CMK (cell line): ENCODE results near the gene SMIM41.

Source experiments
- DNase-seq: peaks from one replicate; pipeline ENCODE4 v3.0.0-alpha.2; 2010; ENCODE audit warnings: low read depth

SMIM41 gene

DNA sequence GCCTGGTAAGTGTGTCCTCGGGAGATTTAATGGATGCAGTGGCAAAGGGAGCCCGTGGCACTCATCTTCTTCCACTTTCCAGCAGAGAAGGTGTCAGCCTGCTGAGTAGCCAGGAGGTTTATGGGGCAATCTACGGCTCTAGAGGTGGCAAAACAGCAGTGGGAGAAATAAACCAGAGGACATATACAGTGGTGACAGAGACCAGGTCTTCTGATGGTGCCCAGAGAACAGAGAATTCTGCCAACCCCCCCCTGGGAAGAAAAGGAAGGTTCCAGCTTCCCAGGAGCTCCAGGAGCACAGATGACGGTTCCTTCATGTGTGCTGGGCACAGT is 43.0 kb downstream of the SMIM41 start:
- DNase-seq = no peak

DNA sequence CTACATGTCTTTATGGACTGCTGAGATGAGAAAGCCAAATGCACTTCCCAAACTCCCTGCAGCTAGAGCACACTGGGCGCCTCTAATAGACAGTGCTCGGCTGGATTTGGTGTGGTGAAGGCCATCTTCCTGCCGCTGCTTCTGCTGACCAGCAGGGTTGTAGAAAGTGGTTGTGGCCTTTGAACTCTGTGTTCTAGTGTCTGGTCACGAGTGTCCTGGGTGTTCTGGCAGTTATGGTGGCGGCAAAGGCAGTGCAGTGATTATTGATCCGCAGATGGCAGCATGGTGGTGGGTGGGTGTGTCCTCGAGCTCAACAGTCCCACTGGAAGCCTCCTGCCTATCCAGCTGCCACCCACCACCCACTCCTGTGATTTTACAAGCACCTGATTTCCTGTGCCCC is 43.4 kb downstream of the SMIM41 start:
- no peak for DNase-seq

DNA sequence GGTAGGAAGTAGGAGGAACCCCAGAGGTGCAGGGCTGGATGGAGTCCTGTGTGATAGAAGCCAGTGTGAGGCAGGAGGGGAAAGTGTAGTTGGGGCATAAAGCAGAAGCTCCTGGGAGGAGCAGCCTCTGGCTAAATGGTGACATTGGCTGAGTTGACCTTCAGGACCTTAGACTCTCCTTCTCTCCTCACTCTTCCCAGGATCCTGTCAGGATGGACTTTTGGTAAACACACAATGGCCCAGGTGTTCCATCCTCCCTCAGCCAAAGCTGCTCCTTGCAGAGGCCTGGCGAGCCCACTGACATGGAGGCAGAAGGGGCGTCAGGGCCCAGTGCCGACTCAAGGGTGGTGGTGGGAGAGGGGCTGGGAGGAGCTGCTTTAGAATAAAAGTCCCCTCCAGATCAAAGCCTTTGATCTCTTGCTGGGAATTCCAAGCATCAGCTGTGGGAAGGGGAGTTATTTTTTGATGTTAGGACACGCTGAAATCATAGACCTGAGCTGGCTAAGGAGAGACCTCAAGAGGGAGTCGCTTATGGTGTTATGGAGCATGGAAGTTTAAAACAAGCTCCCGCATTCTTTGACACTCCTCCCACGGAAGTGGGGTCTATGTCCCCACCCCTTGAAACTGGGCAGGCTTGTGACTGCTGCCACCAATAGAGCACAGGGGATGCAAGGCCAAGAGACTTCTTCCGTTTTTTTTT is 44.1 kb downstream of the SMIM41 start:
- DNase-seq = no peak

DNA sequence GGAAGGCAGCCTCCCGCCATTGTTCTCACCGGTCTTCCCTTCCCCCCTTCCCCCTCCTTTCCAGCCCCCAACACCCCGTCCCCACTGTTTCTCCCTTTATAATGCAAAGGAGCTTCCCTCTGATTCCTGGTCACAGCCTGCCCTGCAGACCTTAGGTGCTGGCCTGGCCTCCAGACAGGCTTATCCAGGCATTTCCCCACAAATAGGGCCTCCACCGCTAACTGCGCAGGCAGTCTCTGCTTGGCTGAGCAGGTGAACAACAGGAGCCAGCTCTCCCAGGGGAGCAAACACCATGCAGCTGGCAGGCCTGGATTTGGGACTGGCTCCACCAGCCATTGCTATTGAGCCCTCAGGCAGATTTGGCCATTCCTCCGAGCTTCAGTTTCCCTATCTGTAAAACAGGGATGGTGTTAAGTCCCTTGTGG is 46.0 kb downstream of the SMIM41 start:
- DNase-seq = no peak

DNA sequence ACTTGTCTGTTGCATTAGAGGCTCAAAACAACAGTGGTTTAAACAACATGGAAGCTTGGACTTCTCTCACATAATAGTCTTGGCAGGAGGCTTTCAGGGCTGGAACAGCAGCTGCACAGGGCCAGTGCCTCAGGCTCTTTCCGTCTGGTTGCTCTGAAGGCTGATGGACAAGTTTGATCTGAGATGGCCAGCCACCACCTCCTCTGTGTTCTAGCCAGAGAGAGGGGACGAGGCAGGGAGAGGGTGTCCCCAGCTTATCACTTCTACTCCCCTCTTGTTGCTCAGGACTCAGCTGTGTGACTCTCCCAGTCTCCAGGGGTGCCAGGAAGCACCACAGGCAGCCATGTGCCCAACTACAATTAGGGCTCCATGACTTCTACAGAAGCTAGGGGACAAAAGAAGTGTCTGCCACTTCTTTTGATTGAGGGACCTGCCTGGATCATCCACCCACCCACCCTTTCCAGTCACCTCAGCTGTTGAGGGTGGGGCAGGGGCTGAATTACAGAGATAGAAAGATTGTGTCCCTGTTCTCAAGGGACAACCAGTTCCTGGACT is 46.6 kb downstream of the SMIM41 start:
- DNase-seq = no peak

DNA sequence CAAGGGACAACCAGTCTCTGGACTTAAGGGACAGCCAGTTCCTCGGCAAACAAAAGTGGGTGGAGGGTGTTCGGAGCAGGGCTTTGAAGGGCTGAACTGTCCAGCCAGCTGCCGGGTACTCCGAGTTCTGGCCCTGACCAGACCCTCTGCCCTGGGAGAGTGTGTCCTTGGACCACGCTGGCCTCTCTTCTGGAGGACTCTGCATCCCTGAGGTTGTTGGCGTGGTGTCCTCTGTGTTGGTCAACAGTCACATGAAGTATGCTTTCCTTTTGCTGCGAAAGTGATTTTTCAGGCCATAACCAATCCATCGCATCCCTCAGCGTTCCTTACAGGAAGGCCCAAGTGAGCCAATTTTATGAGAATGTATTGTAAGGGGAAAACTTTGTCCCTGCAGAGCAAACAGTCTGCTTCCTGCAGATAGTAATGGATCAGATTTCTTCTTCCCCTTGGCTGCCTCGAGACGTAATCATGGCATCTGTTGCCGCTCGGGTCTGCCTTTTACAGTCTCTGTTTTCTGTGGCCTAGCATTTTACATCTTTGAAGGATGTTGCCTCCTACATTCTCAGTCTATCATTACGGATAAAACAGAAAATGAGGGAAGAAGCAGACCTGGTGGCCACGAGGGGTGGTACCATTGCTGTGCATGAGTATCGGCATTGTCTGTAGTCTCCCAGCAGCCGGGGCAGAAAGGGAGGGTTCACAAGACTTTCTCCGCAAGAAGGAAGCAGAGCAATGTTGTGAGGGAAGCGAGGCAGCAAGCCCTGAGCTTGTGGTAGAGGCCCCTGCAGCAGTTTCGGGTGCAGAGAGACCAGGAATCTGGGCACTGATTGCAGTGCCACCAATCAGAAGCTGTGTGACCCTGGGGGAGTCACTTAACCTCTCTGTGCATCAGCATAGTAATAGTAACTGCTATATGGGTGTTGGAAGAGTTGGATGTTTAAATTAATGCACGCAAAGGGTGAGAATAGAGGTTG is 47.4 kb downstream of the SMIM41 start:
- DNase-seq = peak; percentile 54

DNA sequence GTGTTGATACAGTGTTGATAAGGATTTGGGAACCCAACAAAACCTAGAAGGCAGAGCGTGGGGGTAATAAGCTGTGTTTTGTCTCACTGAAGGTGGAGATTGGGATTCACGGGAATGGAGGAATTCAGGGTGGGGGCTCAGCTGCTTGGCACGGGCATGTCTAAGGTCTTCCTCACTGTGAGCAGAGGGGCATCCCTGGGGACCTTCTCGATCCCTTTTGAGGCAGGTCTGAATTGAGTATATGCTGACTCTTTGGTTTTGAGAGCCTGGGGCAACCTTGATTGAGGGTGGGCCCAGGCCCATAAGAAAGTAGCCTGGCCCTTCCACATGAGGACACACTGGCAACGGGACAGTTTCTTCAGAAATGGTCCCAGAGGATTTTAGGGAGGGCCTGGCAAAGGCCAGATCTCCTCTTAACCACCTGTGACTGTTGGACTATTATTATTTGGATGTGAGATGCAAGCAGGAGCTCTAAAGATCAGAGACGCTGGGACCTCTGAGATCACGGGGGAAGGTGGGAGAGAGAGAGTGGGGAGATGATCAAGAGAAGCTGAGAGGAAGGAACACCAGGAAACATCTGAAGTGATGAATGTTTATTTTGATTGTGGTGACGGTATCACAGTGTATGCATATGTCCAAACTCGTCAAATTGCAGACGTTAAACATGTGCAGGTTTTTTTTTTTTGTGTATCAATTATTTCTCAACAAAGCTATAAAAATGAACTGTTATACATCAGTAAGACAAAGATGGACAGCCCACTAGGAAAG is 48.4 kb downstream of the SMIM41 start:
- DNase-seq = no peak

DNA sequence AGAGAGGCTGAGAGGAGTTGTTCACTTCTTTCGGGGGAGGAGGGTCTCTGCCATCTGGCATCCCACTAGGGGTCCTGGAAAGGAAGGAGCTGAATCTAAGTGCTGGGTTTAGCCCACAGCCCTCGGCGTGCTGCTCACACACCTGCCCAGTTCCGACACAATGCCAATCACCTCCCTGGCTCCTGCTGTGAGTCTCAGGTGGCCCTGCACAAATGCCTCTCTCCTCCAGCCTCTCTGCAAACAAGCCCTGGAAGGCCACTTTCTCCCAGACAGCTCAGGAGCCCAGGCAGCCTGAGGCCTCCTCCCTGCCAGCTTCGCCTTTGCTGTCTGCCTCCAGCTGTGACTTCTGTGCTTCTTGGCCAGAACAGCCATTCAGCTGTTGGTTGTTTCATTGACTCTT is 51.2 kb downstream of the SMIM41 start:
- DNase-seq = no peak

DNA sequence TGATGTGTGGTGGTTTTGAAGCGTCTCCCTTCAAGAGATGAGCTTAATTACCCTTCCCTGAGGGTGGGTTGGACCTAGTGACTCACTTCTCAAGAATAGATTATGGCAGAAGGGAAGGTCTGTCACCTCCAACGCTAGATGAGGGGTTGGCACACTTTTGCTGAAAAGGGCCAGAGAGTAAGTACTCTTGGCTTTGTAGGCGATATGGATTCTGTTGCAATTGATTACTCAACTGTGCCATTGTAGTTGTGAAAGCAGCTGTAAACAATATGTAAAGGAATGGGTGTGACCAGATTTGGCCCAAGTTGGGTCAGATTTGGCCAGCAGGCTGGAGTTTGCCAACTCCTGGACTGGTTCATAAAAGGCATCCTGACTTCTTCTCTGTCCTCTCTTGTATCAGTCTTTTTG is 53.3 kb downstream of the SMIM41 start:
- DNase-seq = no peak

DNA sequence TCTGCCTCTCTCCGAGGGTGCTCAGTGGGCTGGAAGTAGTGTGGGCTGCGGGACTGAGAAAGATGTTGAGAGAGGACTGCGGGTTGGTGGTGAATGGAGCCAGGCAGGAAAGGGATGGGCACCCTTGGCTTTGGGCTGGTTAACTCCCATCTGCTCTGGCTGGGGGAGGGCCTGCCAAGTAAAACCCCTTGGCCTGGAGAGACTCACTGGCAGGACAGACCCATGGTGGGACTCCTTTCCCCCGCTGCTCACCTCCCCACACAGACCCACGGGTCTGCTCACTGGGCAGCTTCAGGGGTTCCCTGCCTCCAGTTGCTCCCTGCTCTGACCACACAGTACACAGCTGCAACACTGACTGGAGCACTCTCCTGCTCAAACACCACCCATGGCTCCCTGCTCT is 58.2 kb downstream of the SMIM41 start:
- no peak for DNase-seq

DNA sequence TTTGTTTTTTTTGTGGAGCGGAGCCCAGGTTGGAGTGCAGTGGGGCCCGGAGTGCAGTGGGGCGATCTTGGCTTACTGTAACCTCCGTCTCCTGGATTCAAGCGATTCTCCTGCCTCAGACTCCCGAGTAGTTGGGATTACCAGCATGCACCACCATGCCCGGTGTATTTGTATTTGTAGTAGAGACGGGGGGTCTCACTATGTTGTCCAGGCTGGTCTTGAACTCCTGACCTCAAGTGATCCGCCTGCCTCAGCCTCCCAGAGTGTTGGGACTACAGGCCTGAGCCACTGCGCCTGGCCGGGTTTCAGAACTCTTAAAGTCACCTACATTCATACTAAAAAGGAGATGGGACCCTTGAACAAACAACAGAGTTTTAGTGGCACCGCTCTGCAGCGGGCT is 59.6 kb downstream of the SMIM41 start:
- no peak for DNase-seq

DNA sequence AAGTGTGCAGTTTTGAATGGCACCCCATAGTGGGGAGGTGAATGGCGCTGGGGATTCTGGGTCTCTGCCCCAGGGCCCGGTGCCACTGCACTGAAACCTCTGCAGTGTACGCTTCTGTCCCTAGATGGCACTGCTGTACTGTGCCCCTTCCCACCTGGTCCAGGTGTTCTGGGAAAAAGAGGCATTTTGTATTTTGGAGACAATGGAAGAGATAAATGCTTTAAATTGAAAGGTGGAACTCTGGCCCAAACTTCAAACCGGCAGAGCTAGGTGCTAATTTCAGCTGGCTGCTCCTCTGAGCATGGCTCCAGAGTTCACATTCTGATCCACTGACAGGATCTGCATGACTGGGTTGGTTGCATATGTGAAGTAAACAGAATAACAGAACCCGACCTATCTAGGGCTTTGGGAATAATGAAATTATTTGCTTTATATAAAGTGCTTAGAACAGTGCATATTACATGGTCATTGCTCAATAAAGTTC is 60.1 kb downstream of the SMIM41 start:
- DNase-seq = no peak

DNA sequence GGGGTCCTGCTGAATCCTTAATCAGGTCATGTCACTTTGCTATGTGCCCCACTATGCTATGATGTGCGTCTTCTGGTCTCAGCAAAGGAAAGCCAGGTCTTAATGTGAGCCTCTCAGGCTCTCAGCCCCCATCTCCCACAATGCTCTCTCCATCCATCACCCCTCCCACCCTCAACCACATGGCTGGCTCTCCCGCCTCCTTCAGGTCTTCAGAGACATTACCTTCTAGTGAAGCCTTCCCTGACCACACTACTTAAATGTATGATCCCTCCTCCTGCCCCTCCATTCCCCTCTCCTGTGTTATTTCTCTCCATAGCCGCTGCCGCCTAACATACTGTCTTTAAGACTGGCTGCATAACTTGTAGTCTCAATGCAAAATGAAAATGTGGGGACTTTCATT is 61.8 kb downstream of the SMIM41 start:
- no peak for DNase-seq

DNA sequence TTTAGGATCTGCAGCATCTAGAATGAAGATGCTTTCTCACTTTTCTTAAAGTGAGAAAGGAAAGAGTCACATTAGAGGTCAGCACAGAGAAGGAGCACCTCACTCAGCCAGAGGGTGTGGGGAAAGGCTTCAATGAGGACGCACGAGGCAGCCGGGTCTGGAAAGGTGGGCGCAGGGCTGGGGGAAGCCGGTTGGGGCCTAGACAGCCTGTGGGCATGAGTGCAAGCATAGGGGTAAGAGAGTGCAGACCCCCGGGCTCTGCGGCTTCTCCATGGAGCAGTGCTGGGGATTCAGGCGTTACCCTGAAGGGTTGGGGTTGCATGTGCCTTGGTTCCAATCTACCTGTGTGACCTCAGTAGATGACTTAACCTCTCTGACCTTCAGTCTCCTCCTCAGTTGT is 62.4 kb downstream of the SMIM41 start:
- no peak for DNase-seq

DNA sequence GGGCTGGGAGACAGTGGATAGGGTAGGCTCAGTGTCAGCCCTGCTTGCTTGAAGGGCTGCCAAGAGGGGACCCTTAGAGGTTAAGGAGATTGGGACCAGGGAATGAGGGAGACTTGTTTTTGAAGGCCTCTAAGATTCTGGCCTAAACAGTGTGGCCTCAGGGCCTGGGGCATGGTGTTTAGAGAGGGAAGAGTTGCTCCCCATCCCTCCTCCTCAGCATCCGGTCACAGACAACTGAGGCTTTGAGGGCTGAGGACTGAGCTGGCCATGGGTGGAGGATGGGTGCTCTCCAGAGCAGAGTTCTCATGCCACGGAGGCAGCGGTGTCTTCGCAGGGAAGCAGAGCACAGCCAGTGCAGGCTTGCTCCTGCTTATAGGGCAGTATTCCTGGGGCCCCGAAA is 62.9 kb downstream of the SMIM41 start:
- no peak for DNase-seq

DNA sequence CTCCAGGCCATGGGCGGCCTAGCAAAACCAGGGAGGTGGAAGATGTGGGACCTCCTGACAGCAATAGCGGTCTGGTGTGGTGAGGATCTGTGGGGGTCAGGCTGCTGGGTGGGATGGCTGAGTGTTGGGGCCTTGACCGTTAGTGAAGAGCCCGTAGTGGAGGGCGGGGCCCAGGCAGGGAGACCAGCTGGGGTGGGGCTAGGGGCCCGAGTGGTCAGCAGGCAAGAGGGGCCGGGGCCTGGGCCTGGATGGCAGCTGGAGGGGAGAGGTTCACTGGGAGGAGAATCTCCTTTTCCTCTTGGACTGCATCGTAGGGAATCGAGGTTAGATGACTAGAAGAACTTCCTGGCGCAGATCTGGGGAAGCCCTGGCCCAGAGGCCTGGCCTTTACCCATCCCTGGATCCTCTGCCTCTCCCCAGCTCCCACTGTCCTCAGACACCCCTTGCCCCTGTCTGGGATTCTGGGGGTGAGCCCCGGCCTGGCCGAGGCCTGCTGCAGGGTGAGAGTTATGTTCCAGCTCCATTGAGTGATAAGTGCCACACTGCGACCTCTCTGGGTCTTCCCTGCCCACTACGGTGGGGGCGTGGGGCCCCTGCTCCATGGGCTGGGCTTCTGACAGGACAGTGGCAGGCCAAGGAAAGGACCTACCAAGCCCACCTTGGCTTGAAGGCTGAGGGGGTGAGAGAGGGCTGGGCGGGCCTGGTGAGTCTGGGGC is 65.2 kb downstream of the SMIM41 start:
- DNase-seq = no peak

DNA sequence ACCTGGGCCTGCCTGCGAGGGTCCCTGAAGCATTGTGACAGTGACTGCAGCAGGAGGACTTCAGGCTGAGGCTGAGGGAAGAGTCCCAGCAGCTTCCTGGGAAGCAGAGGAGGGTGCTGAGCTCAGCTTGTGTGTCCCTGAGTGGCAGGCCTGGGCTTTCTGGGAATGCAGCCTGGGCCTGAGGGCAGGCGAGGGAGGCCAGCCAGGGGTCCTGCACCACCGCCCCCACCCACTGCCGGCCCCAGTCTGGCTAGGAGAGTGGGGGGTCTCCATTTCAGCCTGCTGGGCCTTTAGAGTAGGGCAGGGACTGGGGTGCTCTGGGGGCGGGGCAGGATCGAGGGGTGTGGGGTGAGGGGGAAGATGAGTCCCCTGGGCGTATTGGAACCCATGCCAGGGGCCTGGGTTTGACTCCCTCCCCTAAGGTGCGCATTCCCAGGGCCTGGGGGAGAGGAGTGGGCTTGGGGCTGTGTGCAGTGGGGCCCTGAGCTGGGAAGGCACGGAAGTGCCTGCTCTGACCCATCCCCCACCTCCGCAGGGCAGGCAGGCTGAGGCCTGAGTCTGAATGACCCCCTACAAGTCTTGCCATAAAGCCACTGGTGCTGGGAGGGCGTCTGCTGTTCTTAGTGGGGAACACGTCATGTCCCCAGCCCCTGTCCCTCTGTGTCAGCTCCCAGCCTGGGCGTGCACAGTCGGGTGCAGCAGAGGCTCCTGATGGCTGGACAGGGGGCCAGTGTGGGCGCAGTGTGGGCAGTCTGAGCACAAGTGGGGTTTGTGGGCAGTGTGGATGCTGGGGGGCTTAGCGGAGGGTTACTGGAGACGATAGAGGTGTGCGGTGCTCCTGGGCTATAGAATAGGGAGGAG is 66.0 kb downstream of the SMIM41 start:
- DNase-seq = no peak

DNA sequence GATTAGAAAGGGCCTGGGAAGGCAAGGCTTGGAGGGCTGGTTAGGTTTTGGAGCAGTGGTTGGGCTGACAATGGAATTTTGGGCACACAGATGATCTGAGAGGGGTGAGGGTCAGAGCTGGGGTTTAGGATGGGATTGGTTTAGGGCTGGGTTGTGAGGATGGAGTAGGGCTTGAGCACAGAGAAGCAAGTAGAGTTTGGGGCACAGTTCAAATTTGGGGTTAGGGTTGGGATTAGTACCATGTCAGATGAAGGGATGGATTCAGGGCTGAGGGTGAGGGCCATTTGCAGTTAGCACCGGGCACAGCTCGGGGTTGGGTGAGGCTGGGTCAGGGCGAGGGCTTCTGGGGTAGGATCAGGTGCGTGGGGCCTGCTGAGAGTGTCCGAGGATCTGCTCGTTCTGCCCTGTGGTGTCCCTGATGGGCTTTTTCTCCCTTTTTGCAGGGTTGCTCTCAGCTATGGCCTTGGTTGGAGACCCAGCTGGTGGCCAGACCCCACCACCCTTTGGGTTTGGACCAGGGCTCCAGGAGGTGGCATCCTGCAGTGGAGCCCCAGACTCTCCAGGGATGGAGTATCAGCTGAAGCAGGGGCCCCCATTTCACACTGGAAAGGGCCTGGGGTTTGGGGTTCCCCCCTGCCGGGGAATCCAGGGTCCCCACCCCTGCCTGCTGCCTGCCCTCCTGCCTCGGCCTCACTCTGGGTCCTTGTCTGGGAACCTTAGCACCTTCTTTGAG is 66.8 kb downstream of the SMIM41 start:
- no peak for DNase-seq

DNA sequence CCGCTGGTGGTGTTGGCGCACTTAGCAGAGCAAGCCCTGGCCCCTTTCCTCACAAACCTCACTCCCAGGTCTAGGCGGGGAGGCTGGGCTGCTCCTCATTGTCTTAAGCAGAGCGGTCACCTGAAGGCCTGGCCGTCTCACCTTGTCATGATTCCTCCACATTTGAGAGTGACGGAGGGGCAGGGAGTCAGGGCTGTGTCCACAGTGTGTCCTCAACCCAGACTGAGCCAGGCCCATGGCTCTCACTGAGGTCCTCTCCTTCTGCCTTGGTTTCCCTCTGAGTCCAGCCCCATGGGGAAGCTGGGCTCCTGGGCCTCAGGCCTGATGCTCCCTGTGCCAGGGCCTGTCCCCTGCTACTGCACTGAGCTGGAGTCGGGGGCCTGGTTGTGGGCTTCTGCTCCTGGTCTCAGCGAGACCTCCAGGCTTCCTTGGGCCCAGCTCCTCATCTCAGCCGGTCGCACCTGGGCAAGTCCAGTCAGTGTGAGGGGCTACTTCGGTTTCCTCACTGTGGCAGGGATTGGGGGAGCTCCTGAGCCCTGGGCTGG is 67.4 kb downstream of the SMIM41 start:
- no peak for DNase-seq
